ENCODE results near the gene WASF3.

Gene WASF3

GRCh38 chr13:26585136-26585535, 27.7 kb downstream of the WASF3 start:
- in situ Hi-C loops (cut with HindIII; ENCODE audit: low sequenced_read_pairs) = no loop called here

GRCh38 chr13:26587251-26587650, 29.8 kb downstream of the WASF3 start:
- in situ Hi-C loops (cut with HindIII; ENCODE audit: low sequenced_read_pairs) = no loop called here

GRCh38 chr13:26589226-26589625, 31.7 kb downstream of the WASF3 start:
- in situ Hi-C loops (cut with HindIII; ENCODE audit: low sequenced_read_pairs) = no loop called here

- in situ Hi-C loops (cut with HindIII; ENCODE audit: low sequenced_read_pairs) = no loop called here
These were observed 32.3 kb downstream of the WASF3 start for GRCh38 chr13:26589754-26590153.

- in situ Hi-C loops (cut with HindIII; ENCODE audit: low sequenced_read_pairs) = no loop called here
These were observed 32.9 kb downstream of the WASF3 start for GRCh38 chr13:26590379-26590778.

GRCh38 chr13:26590951-26591350, 33.5 kb downstream of the WASF3 start:
- in situ Hi-C loops (cut with HindIII; ENCODE audit: low sequenced_read_pairs) = no loop called here

- in situ Hi-C loops (cut with HindIII; ENCODE audit: low sequenced_read_pairs) = no loop called here
These were observed 34.2 kb downstream of the WASF3 start for GRCh38 chr13:26591672-26592071.

GRCh38 chr13:26593661-26594060, 36.2 kb downstream of the WASF3 start:
- in situ Hi-C loops (cut with HindIII; ENCODE audit: low sequenced_read_pairs) = no loop called here

GRCh38 chr13:26594363-26594762, 36.9 kb downstream of the WASF3 start:
- in situ Hi-C loops (cut with HindIII; ENCODE audit: low sequenced_read_pairs) = no loop called here

- in situ Hi-C loops (cut with HindIII; ENCODE audit: low sequenced_read_pairs) = no loop called here
These were observed 39.0 kb downstream of the WASF3 start for GRCh38 chr13:26596458-26596857.

- in situ Hi-C loops (cut with HindIII; ENCODE audit: low sequenced_read_pairs) = no loop called here
These were observed 41.9 kb downstream of the WASF3 start for GRCh38 chr13:26599403-26599802.

GRCh38 chr13:26599860-26600259, 42.4 kb downstream of the WASF3 start:
- in situ Hi-C loops (cut with HindIII; ENCODE audit: low sequenced_read_pairs) = no loop called here

- in situ Hi-C loops (cut with HindIII; ENCODE audit: low sequenced_read_pairs) = no loop called here
These were observed 42.9 kb downstream of the WASF3 start for GRCh38 chr13:26600343-26600742.

- in situ Hi-C loops (cut with HindIII; ENCODE audit: low sequenced_read_pairs) = no loop called here
These were observed 44.2 kb downstream of the WASF3 start for GRCh38 chr13:26601669-26602068.

- in situ Hi-C loops (cut with HindIII; ENCODE audit: low sequenced_read_pairs) = no loop called here
These were observed 45.3 kb downstream of the WASF3 start for GRCh38 chr13:26602783-26603182.

GRCh38 chr13:26604784-26605545, 47.5 kb downstream of the WASF3 start:
- in situ Hi-C loops (cut with HindIII; ENCODE audit: low sequenced_read_pairs) = no loop called here

GRCh38 chr13:26605845-26606244, 48.4 kb downstream of the WASF3 start:
- in situ Hi-C loops (cut with HindIII; ENCODE audit: low sequenced_read_pairs) = no loop called here

GRCh38 chr13:26606631-26607030, 49.1 kb downstream of the WASF3 start:
- in situ Hi-C loops (cut with HindIII; ENCODE audit: low sequenced_read_pairs) = no loop called here

GRCh38 chr13:26614721-26615120, 57.2 kb downstream of the WASF3 start:
- in situ Hi-C loops (cut with HindIII; ENCODE audit: low sequenced_read_pairs) = no loop called here

GRCh38 chr13:26616126-26616525, 58.6 kb downstream of the WASF3 start:
- in situ Hi-C loops (cut with HindIII; ENCODE audit: low sequenced_read_pairs) = no loop called here

GRCh38 chr13:26618726-26619125, 61.2 kb downstream of the WASF3 start:
- in situ Hi-C loops (cut with HindIII; ENCODE audit: low sequenced_read_pairs) = no loop called here

- in situ Hi-C loops (cut with HindIII; ENCODE audit: low sequenced_read_pairs) = no loop called here
These were observed 61.9 kb downstream of the WASF3 start for GRCh38 chr13:26619358-26619757.
